MM.1S (cell line): ENCODE measurements around the gene TAF5L.
"Not testable (repeated sequence)": the region's sequence is repeated elsewhere in the genome, so short reads cannot be mapped to it uniquely, and the experiment has no call there.

Experiments used
- DNase-seq: peaks from one replicate; pipeline ENCODE4 v3.0.0-alpha.2; 2015
- H2AFZ ChIP-seq: fragments of 300-600 bp; sonication (generic); 2 replicates; pipeline ENCODE4 v1.6.0; 2016; ENCODE audit warnings: antibody characterized with exemption, low read length
- H3F3A ChIP-seq: fragments of 300-600 bp; sonication (generic); 2 replicates; pipeline ENCODE4 v1.6.1; 2016; ENCODE audit warnings: mild to moderate bottlenecking, antibody characterized with exemption, low read length, moderate library complexity, mixed read lengths; ENCODE audit not compliant: insufficient read depth
- H3K27ac ChIP-seq: fragments of 300-600 bp; sonication (generic); 2 replicates; pipeline ENCODE4 v1.5.1; 2016; ENCODE audit warnings: mild to moderate bottlenecking, low read length
- H3K27me3 ChIP-seq: fragments of 300-600 bp; sonication (generic); replicated peaks from 2 replicates; pipeline ENCODE4 v1.6.0; 2016; ENCODE audit warnings: low read length; ENCODE audit not compliant: insufficient read depth
- H3K36me3 ChIP-seq: fragments of 300-600 bp; sonication (generic); replicated peaks from 2 replicates; pipeline ENCODE4 v1.6.1; 2016; ENCODE audit warnings: mild to moderate bottlenecking, low read length, mixed read lengths; ENCODE audit not compliant: insufficient read depth
- H3K4me1 ChIP-seq: fragments of 300-600 bp; sonication (generic); 2 replicates; pipeline ENCODE4 v1.6.1; 2016; ENCODE audit warnings: low read length, mixed read lengths
- H3K4me2 ChIP-seq: fragments of 300-600 bp; sonication (generic); 2 replicates; pipeline ENCODE4 v1.6.0; 2016; ENCODE audit warnings: low read depth, low read length
- H3K4me3 ChIP-seq: fragments of 300-600 bp; sonication (generic); 2 replicates; pipeline ENCODE4 v1.5.1; 2016; ENCODE audit warnings: low read length, mixed read lengths
- H3K79me2 ChIP-seq: fragments of 300-600 bp; sonication (generic); 2 replicates; pipeline ENCODE4 v1.6.1; 2016; ENCODE audit warnings: mixed run types, low read length, mixed read lengths
- H3K9ac ChIP-seq: fragments of 300-600 bp; sonication (generic); 2 replicates; pipeline ENCODE4 v1.6.1; 2016; ENCODE audit warnings: low read length, mixed read lengths
- H3K9me2 ChIP-seq: fragments of 300-600 bp; sonication (generic); replicated peaks from 2 replicates; pipeline ENCODE4 v1.6.1; 2016; ENCODE audit warnings: mild to moderate bottlenecking, low read length, mixed read lengths; ENCODE audit not compliant: insufficient read depth
- H3K9me3 ChIP-seq: fragments of 300-600 bp; sonication (generic); replicated peaks from 2 replicates; pipeline ENCODE4 v1.6.1; 2016; ENCODE audit warnings: mild to moderate bottlenecking, low read length, mixed read lengths; ENCODE audit not compliant: insufficient read depth
- H4K20me1 ChIP-seq: fragments of 300-600 bp; sonication (generic); 2 replicates; pipeline ENCODE4 v1.6.1; 2016; ENCODE audit warnings: mild to moderate bottlenecking, low read length, moderate library complexity, mixed read lengths; ENCODE audit not compliant: insufficient read depth
- EZH2 ChIP-seq: fragments of 300-600 bp; sonication (generic); optimal IDR thresholded peaks from 2 replicates; pipeline ENCODE3; 2017; ENCODE audit warnings: low read depth, mild to moderate bottlenecking, antibody characterized with exemption, low read length, mixed read lengths
- EZH2phosphoT487 ChIP-seq: fragments of 300-600 bp; sonication (generic); IDR thresholded peaks from 2 replicates; pipeline ENCODE4 v1.6.1; 2018; ENCODE audit warnings: antibody characterized with exemption, low read length
- TF ChIP-seq, protein P1 (sequence below): fragments of 300-600 bp; sonication (generic); IDR thresholded peaks from 2 replicates; pipeline ENCODE4 v1.5.1; 2016; ENCODE audit warnings: antibody characterized with exemption, low read length, mixed read lengths

The TAF5L gene

DNA sequence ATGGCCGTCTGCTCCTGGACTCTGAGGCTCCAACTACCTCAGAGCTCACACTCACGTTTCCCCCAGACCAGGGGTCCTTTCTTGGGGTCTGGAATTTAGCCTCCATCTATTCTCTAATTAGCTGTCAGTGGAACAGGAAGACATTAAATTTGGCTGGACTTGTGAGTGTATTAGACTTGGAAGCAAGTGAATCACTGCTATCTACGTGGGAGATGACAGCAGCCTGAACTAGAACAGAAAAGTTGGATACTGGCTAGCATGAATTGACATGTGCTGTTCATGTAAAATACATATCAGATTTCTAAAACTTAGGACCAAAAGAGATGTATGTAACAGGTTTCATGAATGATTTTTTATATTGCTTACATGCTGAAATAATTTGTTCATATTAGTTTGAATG, 28.0 kb downstream of the TAF5L start:
- no peak overlapping the region for H3K9ac ChIP-seq

DNA sequence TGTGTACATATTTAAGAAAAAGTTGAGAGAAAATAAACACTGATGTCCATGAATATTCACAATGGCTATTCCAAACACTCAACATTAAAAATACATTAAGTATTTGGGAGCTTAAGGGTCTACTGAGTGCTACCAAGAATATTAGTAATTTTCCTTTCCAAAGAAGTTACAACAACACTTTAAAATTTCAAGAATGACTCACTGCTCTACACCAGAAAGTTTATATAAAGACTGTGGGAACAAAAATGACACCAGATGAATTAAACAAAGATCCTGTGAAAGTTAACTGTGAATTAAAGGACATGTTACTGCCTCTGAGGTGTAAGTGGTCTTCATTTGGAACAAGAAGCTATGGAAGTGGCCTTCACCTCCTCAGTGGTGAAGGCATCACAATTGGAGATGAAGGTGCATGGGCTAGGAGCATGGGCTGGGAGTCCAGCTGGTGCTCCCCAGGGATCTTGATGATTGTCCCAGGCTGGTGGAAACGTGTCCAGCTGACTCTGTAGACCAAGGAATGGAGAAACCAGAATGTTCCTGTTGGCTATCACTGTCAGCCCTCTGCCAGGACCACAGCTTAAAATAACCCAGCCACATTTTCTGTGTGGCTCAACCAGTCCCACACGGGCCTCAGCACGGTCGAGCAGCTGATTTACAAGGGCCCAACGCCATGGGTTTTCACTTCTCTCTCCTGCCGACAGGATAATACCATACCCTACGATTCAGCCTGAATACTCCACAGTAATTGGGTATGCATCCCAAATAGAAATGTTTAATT, 28.8 kb downstream of the TAF5L start:
- no peak for DNase-seq
- Histone ChIP-seq H3K27me3 (no peaks in the 10 kb centered on the region), H4K20me1 (no peaks in the 10 kb centered on the region), H3K4me1 (no peaks in the 10 kb centered on the region), H3F3A (no peaks in the 10 kb centered on the region), H3K79me2 (peaks cover 50% of the 10 kb centered on the region), H3K4me3 (no peak overlapping the region), H3K9ac (no peak overlapping the region), H2AFZ (no peak overlapping the region), H3K36me3 (peaks cover 9% of the 10 kb centered on the region; the same call in 1 of the 2 replicates), H3K4me2 (no peak overlapping the region), H3K9me3 (no peaks in the 10 kb centered on the region), H3K27ac (no peak overlapping the region), H3K9me2 (no peaks in the 10 kb centered on the region)
- TF ChIP-seq EZH2phosphoT487 = no peak
- TF ChIP-seq EZH2 = no peak
- TF ChIP-seq, protein P1, sequence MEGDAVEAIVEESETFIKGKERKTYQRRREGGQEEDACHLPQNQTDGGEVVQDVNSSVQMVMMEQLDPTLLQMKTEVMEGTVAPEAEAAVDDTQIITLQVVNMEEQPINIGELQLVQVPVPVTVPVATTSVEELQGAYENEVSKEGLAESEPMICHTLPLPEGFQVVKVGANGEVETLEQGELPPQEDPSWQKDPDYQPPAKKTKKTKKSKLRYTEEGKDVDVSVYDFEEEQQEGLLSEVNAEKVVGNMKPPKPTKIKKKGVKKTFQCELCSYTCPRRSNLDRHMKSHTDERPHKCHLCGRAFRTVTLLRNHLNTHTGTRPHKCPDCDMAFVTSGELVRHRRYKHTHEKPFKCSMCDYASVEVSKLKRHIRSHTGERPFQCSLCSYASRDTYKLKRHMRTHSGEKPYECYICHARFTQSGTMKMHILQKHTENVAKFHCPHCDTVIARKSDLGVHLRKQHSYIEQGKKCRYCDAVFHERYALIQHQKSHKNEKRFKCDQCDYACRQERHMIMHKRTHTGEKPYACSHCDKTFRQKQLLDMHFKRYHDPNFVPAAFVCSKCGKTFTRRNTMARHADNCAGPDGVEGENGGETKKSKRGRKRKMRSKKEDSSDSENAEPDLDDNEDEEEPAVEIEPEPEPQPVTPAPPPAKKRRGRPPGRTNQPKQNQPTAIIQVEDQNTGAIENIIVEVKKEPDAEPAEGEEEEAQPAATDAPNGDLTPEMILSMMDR = no peak

More for the DNA sequence above, 28.0 kb downstream of the TAF5L start:
- DNase-seq = no peak
- TF ChIP-seq, protein P1 = no peak
- TF ChIP-seq EZH2phosphoT487 (no peak), EZH2 (no peak)
- H3K4me1 ChIP-seq = no peaks in the 10 kb centered on the region
- H2AFZ ChIP-seq = no peak overlapping the region
- H3K9me3 ChIP-seq = no peaks in the 10 kb centered on the region
- no peak overlapping the region for H3K4me3 ChIP-seq
- no peaks in the 10 kb centered on the region for H3F3A ChIP-seq
- no peaks in the 10 kb centered on the region for H3K27me3 ChIP-seq
- no peaks in the 10 kb centered on the region for H3K9me2 ChIP-seq
- H3K79me2 ChIP-seq = peaks cover 50% of the 10 kb centered on the region
- peaks cover 9% of the 10 kb centered on the region; the same call in 1 of the 2 replicates for H3K36me3 ChIP-seq
- H3K27ac ChIP-seq = no peak overlapping the region
- H3K4me2 ChIP-seq = no peak overlapping the region
- no peaks in the 10 kb centered on the region for H4K20me1 ChIP-seq

DNA sequence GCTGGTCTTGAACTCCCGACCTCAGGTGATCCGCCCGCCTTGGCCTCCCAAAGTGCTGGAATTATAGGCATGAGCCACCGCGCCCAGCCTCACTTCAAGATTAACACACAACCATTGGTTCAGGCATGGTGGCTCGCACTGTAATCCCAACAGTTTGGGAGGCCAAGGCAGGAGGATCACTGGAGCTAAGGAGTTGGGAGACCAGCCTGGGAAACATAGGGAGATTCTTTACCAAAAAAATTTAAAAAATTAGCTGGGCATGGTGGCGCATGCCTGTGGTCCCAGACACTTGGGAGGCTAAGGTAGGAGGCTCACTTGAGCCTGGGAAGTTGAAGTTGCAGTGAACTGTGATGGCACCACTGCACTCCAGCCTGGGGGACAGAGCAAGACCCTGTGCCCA, 30.0 kb downstream of the TAF5L start:
- not testable (repeated sequence) for H3K27ac ChIP-seq, H3K4me3 ChIP-seq, H3K9ac ChIP-seq, H3K27me3 ChIP-seq, DNase-seq, H3K36me3 ChIP-seq, H3K9me2 ChIP-seq, H3K4me2 ChIP-seq, H3K9me3 ChIP-seq, H3F3A ChIP-seq, H3K4me1 ChIP-seq, H2AFZ ChIP-seq, H4K20me1 ChIP-seq
- peaks cover 42% of the 10 kb centered on the region for H3K79me2 ChIP-seq

DNA sequence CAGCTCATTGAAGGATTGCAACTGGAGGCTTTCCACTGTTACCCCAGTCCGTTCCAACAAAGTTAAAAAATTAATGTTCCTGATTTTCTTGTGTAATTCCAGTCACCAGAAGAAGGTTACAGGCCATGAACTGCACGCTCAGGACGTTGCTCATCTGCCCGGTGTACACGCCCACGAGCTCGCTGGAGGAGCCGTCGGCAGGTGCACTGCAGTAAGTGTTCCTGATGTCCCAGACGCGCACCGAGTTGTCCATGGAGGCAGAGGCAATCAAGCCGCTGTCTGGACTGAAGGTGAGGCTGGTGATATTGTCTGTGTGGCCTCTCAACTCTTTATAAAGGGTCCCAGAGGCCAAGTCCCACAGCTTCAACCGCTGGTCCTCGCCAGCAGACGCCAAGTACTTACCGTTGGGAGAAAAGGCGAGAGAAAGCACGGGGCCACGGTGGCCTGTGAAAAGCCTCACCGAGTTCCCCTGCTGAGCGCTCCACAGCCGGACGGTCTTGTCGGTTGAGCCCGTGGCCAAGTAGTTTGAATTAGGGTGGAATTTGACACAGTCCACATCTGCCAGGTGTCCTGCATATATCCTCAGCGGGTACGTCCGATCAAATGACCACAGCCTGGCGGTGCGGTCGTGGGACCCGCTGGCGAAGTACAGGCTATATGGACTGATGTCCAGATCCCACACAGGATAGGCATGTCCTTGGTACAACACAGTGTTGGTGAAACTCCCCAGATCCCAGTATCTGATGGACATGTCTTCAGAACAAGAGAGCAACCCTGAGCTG, 31.5 kb downstream of the TAF5L start:
- no peak overlapping the region for H3K4me2 ChIP-seq

More for the DNA sequence above, 31.5 kb downstream of the TAF5L start:
- no peak overlapping the region for H2AFZ ChIP-seq
- peaks cover 30% of the 10 kb centered on the region for H3K79me2 ChIP-seq
- 0 out of 2 replicates have a peak, but pooled peaks cover 6% of the 10 kb centered on the region for H3K36me3 ChIP-seq
- no peaks in the 10 kb centered on the region for H3K4me1 ChIP-seq
- no peak for TF ChIP-seq EZH2phosphoT487
- TF ChIP-seq, protein P1 = no peak
- no peak for TF ChIP-seq EZH2
- H3K9me3 ChIP-seq = no peaks in the 10 kb centered on the region
- H3K9me2 ChIP-seq = no peaks in the 10 kb centered on the region
- H3K9ac ChIP-seq = no peak overlapping the region
- H3K27me3 ChIP-seq = no peaks in the 10 kb centered on the region
- H3F3A ChIP-seq = no peaks in the 10 kb centered on the region
- no peaks in the 10 kb centered on the region for H4K20me1 ChIP-seq
- DNase-seq = no peak
- H3K4me3 ChIP-seq = no peak overlapping the region
- H3K27ac ChIP-seq = no peak overlapping the region
